Left cardiac atrium (tissue), 4 donors: ENCODE measurements around the gene CLDN14. TPM values are rescaled to one million over a fixed set of nuclear protein-coding genes. Genes with fewer than 3 reads are reported as not detected.

ENCODE experiments used
- ATAC-seq, 2 donors: fragments of 200-7000 bp; cut with Tn5 transposase; one replicate each; pipeline ENCODE4 v1.9.1; 2020; ENCODE audit warnings: mild to moderate bottlenecking in 2 of 2, moderate library complexity in 2 of 2
- DNase-seq: peaks from one replicate; pipeline ENCODE4 v3.0.0-alpha.2; 2020
- intact Hi-C, 2 donors: fragments of 100-400 bp; cut with DNase I; formaldehyde crosslinking; loops; one replicate each; pipeline versions ENCODE4 v1.14.1 to v1.15.1; 2022 to 2023
- long read RNA-seq: library from polyadenylated mRNA; unstranded; transcript quantifications from one replicate; pipeline ENCODE4 v2.0.0, GENCODE V29; 2021
- total RNA-seq, 2 donors: library from RNA; stranded (reverse); fragmentation: NEBNext Ultra II Directional; extraction: Animal tissue kit (Norgen Biotek cat#: 25700); gene quantifications; one replicate each; pipeline ENCODE4 v1.2.1, GENCODE V29; 2021
- donor health status: DM: no; HTN: yes; CAD: no.
- donor health status: DM: no; HTN: yes; CAD: no; lungs with severe emphysema.
- donor health status: DM: yes; HTN: yes; CAD: no.
- donor health status: Dilated cardiomyopathy.

The CLDN14 gene
- not detected for total RNA-seq
- long read RNA-seq, result 0 reads

DNA sequence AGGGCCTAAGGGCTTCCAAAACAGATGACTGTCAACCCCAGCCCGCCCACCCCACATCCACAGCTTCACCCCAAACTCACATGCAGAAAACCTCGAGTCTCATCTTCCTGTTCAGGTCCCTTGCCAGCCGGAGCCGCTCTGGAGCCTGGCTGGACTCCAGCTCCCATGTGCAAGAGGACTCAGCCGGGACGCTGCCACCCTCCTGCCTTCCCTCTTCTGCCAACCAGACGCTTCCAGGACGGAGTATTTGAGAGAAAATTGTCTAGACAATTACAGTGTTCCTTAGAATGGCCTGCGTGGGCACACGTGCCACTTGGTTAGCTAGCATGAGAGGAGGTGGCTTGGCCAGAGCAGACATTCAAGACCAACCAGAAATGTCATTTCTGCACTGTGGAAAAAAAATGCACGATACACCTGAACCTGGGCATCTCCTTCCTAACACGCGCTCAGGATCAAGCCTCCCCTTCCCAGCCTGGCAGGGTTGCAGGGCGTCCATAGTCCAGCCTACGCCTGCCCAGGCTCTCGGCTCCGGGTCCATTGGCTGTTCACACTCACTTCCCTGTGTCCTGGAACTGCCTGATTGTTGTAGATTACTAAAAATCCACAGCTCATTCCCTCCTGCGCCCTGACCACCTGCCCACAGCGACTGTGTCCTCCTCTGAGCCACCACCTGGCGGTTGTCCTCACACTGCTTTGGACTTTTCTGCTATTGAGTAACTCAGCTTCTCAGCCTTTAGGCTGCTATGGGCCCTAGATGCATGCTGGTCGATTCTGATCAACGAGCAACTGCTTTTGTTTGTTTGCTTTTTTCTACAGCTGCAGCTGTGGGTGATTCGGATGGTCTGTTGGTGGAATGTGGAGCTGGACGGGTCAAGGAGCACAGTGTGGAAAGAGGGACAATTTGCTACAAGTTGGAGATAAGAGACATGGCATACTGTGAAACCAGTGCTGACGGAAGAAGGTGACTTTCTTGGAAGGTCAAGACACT is at the start of gene CLDN14:
Gene CLDN14 (minus strand): TSS at position 708 of the 988 bp plus-strand sequence. CDS start 18,427 bp downstream, outside the sequence.
- DNase-seq (no peak), ATAC-seq (peak in 1 of 2 donors; percentile 41)
- intact Hi-C loops, result no loop called here

DNA sequence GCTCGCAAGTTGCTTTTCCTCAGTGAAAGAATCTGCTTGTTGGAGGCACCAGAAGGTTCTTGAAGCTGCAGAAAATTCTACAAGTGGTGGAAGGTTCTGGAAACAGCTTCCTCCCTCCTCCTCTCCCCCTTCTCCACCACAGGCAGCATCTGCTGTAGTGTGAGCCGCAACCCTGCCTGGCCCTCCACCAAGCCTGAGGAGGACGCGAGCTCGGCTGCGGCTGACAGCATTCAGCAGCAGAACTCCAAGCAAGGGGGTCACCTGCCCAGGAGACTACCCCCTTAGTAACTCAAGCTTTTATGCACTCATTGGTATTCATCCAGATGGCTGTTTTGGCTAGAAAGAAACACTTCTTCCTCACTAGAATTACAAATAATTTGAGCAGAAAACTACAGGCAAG is 48.8 kb upstream of the CLDN14 start:
- DNase-seq, result no peak
- intact Hi-C loops, result loop anchor here in 1 of 2 donors (2.0 kb wide), 1 partner anchor 38 kb away; no protein-coding TSS in a partner anchor
- no peak for ATAC-seq

DNA sequence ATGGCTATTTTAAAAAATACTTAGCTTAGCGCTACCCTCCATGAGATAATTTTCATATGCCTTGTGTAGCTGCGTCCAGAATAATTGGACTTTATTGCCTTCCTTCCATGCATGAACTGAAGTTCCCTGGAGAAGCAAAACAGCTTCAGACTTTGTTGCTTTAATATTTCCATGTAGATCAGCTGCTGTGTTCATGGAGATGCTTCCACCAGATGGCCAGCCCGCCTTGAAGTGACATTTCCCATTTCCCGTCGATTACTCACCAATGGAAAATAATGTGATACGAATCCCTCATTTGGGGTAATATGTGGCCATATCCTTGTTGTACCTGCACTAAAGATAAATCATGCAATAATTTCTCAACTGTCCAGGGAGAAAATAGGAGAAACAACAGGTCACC is 47.4 kb upstream of the CLDN14 start:
- DNase-seq (no peak), ATAC-seq (no peak)
- intact Hi-C loops, result no loop called here

GRCh38 chr21:36526104-36526503 is 46.2 kb upstream of the CLDN14 start:
- intact Hi-C loops, result no loop called here
- ATAC-seq, result no peak

DNA sequence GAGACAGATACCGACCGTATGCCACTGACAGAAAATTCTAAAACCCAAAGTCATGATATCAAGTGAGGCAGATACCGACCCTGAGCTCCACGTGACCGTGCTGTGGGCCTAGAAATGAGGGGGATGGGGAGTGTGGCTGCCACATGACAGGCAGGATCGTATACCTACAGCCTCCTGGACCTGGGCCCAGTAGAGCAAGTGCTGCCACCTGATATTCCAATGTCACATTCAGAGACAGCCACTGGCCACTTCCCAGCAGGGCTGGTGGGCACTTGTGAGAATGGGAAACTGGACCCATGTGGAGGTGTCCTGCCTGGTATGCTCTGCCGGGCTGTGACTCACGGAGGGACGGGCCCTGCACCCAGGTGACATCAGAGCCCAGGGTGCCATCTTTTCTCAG is 44.6 kb upstream of the CLDN14 start:
- ATAC-seq (no peak), DNase-seq (no peak)
- intact Hi-C loops, result no loop called here

More at GRCh38 chr21:36526104-36526503, 46.2 kb upstream of the CLDN14 start:
- DNase-seq, result no peak

DNA sequence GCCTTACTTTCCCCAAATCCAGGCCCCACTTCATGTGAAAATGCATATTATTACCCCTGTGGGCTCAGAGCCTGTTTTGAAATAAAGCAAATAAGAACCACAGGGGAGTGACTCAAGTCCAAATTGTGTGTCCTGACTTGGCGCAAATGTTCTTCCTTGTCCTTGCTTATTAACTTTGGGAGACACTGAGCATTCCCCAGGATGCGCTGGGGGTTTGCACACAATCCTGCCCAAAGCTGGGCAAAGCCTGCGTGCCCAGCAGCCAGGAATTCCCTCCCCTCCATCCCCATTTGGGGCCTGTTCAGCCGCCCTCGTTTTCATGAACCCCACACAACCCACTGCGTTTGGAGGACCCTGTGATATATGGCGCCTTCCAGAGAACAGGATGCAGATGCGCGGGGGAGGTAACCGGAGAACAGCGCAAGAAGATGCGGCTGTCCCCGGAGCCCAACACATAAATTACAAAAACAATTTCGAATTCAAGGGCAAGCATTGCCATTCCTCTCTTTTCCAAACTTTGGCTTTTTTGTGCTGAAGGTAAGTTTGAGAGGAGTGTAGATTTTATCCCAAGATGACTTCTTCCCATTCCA is 42.4 kb upstream of the CLDN14 start:
- no peak for ATAC-seq
- intact Hi-C loops, result no loop called here
- no peak for DNase-seq

GRCh38 chr21:36518883-36519492 is 39.1 kb upstream of the CLDN14 start:
- ATAC-seq (no peak), DNase-seq (no peak)
- intact Hi-C loops, result no loop called here

- no peak for DNase-seq
- intact Hi-C loops, result no loop called here
- no peak for ATAC-seq
These were observed 37.6 kb upstream of the CLDN14 start for GRCh38 chr21:36517366-36518075.

- DNase-seq (no peak), ATAC-seq (no peak)
- intact Hi-C loops, result no loop called here
These were observed 36.4 kb upstream of the CLDN14 start for GRCh38 chr21:36516281-36516680.

DNA sequence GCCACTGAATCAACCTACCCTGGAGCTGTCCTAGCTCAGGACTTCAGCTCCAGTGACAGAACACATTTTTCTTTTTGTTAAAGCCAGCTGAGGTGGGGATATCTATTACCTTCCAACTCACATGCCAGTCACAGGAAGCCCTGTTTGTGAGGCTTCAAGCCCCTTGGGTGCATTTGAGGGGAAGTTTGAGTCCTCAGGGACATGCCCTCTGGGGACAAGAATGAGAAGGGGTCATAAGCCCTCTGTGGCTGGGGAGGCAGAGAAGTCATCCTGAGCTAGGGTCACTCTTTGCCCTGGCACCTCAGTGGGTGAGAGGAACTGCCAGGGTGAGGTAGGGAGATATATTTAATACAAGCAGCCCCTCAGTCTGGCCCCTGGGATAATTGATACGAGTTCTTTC is 33.5 kb upstream of the CLDN14 start:
- intact Hi-C loops, result no loop called here
- no peak for ATAC-seq
- no peak for DNase-seq

DNA sequence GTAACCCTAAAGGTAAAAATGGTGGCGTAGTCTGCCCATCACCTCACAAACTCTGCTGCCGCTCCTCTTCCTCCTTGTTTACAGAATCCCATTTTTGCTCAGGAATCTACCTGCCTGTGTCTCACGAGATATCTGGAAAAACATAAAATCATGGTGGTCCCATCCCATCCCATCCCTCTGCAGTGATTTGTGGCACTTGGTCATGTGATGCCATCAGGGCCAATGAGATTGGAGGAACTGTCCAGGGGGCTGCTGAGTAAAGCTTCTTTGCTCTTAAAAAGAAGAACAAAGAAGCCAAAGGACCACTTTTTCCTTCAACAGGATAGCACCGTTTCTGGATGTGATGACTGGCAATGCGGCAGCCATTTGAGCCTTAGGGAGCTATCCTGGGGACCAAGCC is 33.0 kb upstream of the CLDN14 start:
- intact Hi-C loops, result no loop called here
- no peak for DNase-seq
- no peak for ATAC-seq

GRCh38 chr21:36511484-36512220 is 31.7 kb upstream of the CLDN14 start:
- intact Hi-C loops, result no loop called here
- DNase-seq (no peak), ATAC-seq (no peak)

- intact Hi-C loops, result no loop called here
- no peak for DNase-seq
- no peak for ATAC-seq
These were observed 31.0 kb upstream of the CLDN14 start for GRCh38 chr21:36510911-36511310.

DNA sequence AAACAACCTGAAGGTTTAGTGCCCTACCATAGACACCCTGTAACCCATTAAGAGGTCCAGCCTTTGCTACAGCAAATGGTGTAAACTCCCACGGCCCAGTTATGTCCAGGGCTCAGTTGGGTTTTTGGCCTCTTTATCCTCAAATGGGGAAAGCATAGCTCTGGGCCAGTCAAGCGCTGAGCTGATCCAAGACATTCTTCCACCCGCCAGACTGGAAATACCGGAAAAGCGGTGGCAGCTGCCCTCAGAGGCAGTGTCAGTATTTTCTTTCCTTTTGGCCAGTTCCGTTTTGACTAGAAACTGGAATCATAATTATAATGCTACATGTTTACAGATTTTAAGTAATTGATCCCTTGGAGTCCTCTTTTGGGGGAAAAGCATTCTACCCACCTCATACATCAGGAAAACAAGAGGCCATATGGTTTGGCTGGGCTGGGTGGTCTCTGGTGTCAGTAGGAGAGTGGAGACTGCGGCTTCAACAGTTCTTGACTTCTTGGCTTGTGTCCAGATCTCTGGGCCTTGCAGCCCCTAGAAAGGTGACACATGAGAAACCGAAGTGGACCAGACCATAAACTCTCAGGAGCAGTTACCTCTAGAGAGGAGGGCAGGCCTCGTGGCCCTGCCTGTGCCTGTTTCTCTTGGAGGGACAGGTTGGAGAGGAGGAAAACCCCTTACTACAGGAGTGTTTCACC is 30.2 kb upstream of the CLDN14 start:
- DNase-seq (no peak), ATAC-seq (no peak)
- intact Hi-C loops, result loop anchor here in 1 of 2 donors (10.0 kb wide), 1 partner anchor 415 kb away; no protein-coding TSS in a partner anchor

GRCh38 chr21:36508948-36509347 is 29.0 kb upstream of the CLDN14 start:
- no peak for DNase-seq
- intact Hi-C loops, result loop anchor here in 1 of 2 donors (10.0 kb wide), 1 partner anchor 416 kb away; no protein-coding TSS in a partner anchor
- ATAC-seq, result no peak

DNA sequence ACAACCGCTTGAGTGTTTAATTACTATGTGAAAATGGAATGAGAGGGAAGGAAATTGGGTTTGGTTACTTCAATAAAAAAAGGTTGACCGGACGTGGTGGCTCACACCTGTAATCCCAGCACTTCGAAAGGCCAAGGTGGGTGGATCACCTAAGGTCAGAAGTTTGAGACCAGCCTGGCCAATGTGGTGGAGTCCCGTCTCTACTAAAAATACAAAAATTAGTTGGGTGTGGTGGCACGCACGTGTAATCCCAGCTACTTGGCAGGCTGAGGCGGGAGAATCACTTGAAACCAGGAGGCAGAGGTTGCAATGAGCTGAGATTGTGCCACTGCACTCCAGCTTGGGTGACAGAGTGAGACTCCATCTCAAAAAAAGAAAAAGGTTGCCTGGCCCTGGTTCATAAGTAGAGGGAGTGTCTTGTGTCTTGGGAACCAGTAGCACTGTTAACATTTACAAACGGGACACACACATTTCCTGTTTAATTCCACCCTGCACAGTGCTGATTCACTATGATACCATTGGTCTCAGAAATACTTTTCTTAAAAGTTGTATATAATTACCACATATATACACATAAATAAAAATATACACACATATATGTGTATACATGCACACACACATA is 27.6 kb upstream of the CLDN14 start:
- intact Hi-C loops, result loop anchor here in 1 of 2 donors (10.0 kb wide), 1 partner anchor 417 kb away; no protein-coding TSS in a partner anchor
- DNase-seq, result no peak
- ATAC-seq, result no peak

DNA sequence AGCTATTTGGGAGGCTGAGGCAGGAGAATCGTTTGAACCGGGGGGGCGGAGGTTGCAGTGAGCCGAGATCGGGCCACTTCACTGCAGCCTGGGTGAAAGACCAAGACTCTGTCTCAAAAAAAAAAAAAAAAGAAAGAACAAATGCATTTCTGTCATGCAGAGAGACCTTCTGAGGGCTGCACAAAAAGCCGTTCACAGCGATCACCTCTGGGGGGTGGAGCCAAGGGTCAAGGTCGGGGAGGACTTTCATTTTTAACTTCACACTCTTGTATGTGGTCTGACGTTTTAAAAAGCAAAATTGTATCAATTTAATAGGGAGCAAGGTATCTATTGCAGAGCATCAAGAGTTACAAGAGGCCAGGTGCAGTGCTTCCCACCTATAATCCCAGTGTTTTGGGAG is 26.6 kb upstream of the CLDN14 start:
- intact Hi-C loops, result loop anchor here in 1 of 2 donors (10.0 kb wide), 1 partner anchor 418 kb away; no protein-coding TSS in a partner anchor
- DNase-seq (no peak), ATAC-seq (no peak)
